ENCODE measurements around the gene SLC19A1.

SLC19A1 gene

GRCh38 chr21:45454926-45455673, 87.1 kb downstream of the SLC19A1 start:
- no peak for DNase-seq (ENCODE audit: low read depth, low spot score)
- no peak overlapping the region for H3K4me3 ChIP-seq (ENCODE audit: low read length)

GRCh38 chr21:45454060-45454925, 87.9 kb downstream of the SLC19A1 start:
- DNase-seq (ENCODE audit: low read depth, low spot score), result no peak
- H3K4me3 ChIP-seq (ENCODE audit: low read length), result no peak overlapping the region

- no peak for DNase-seq (ENCODE audit: low read depth, low spot score)
- H3K4me3 ChIP-seq (ENCODE audit: low read length), result no peak overlapping the region
These were observed 88.8 kb downstream of the SLC19A1 start for GRCh38 chr21:45453308-45453950.

- no peak overlapping the region for H3K4me3 ChIP-seq (ENCODE audit: low read length)
- no peak for DNase-seq (ENCODE audit: low read depth, low spot score)
These were observed 89.4 kb downstream of the SLC19A1 start for GRCh38 chr21:45452696-45453307.

GRCh38 chr21:45451771-45452182, 90.5 kb downstream of the SLC19A1 start:
- DNase-seq (ENCODE audit: low read depth, low spot score), result no peak
- no peak overlapping the region for H3K4me3 ChIP-seq (ENCODE audit: low read length)

- H3K4me3 ChIP-seq (ENCODE audit: low read length), result no peak overlapping the region
- no peak for DNase-seq (ENCODE audit: low read depth, low spot score)
These were observed 91.0 kb downstream of the SLC19A1 start for GRCh38 chr21:45451091-45451740.

- DNase-seq (ENCODE audit: low read depth, low spot score), result no peak
- no peak overlapping the region for H3K4me3 ChIP-seq (ENCODE audit: low read length)
These were observed 91.7 kb downstream of the SLC19A1 start for GRCh38 chr21:45450423-45451090.

- no peak overlapping the region for H3K4me3 ChIP-seq (ENCODE audit: low read length)
- DNase-seq (ENCODE audit: low read depth, low spot score), result no peak
These were observed 92.4 kb downstream of the SLC19A1 start for GRCh38 chr21:45449658-45450422.

GRCh38 chr21:45448810-45449657, 93.2 kb downstream of the SLC19A1 start:
- DNase-seq (ENCODE audit: low read depth, low spot score), result no peak
- no peak overlapping the region for H3K4me3 ChIP-seq (ENCODE audit: low read length)

- DNase-seq (ENCODE audit: low read depth, low spot score), result no peak
- H3K4me3 ChIP-seq (ENCODE audit: low read length), result no peak overlapping the region
These were observed 93.9 kb downstream of the SLC19A1 start for GRCh38 chr21:45448283-45448809.

Data from Jurkat, Clone E6-1 (cell line).